H1 (cell line): ENCODE measurements around the gene ADSS1. TPM values are rescaled to one million over a fixed set of nuclear protein-coding genes. Genes with fewer than 3 reads are reported as not detected.

Experiments
- CTCF ChIA-PET: fragments of 300-600 bp; sonication (Branson Sonifier 250); formaldehyde crosslinking; loops from one replicate; lab custom pipeline; 2021; ENCODE audit not compliant: partially characterized antibody; lab: Charles Lee
- POLR2A ChIA-PET: fragments of 300-600 bp; sonication (Branson Sonifier 250); formaldehyde crosslinking; loops from one replicate; lab custom pipeline; 2021; ENCODE audit warnings: inconsistent platforms; ENCODE audit not compliant: partially characterized antibody; lab: Charles Lee
- DNase-seq, 2 experiments: peaks; one replicate each; pipeline versions ENCODE4 v3.0.0 to v3.0.0-alpha.2; 2010 to 2022; ENCODE audit warnings: low spot score in 2 of 2, low read depth in 1 of 2, mixed read lengths in 1 of 2
- FAIRE-seq: peaks from 2 replicates; lab custom pipeline; 2011; peaks lifted over from hg19 to GRCh38; lab: Jason Lieb, UNC
- H2AFZ ChIP-seq: 2 replicates; pipeline ENCODE4 v1.8.1; 2012; ENCODE audit warnings: low read length, inconsistent platforms
- H2AK5ac ChIP-seq: 2 replicates; pipeline ENCODE4 v1.6.1; 2013; ENCODE audit warnings: low read depth, low read length
- H2BK120ac ChIP-seq: replicated peaks from 2 replicates; pipeline ENCODE3; 2013; ENCODE audit warnings: low read depth, low read length, inconsistent platforms
- H2BK12ac ChIP-seq: 2 replicates; pipeline ENCODE4 v1.6.1; 2013; ENCODE audit warnings: low read depth, low read length
- H2BK15ac ChIP-seq: 2 replicates; pipeline ENCODE4 v1.6.1; 2013; ENCODE audit warnings: low read length
- H2BK20ac ChIP-seq: 2 replicates; pipeline ENCODE4 v1.6.1; 2013; ENCODE audit warnings: low read length
- H2BK5ac ChIP-seq: 2 replicates; pipeline ENCODE4 v1.6.1; 2013; ENCODE audit warnings: low read depth, low read length
- H3K14ac ChIP-seq: 2 replicates; pipeline ENCODE4 v1.6.1; 2013; ENCODE audit warnings: inconsistent platforms; ENCODE audit not compliant: insufficient read length
- H3K18ac ChIP-seq: 2 replicates; pipeline ENCODE4 v1.6.1; 2013; ENCODE audit warnings: low read length; ENCODE audit errors: extremely low read depth
- H3K23ac ChIP-seq: 2 replicates; pipeline ENCODE4 v1.6.1; 2013; ENCODE audit warnings: inconsistent platforms; ENCODE audit not compliant: insufficient read length
- H3K23me2 ChIP-seq: 2 replicates; pipeline ENCODE4 v1.6.1; 2013; ENCODE audit warnings: low read depth, low read length
- H3K27ac ChIP-seq: 2 replicates; pipeline ENCODE4 v1.6.1; 2011; ENCODE audit warnings: low read depth, low read length, inconsistent platforms
- H3K27me3 ChIP-seq, 4 experiments: replicated peaks in 1 of 4; 1 replicate in 1 of 4; 2 replicates in 3 of 4; pipeline versions ENCODE4 v1.6.1 to v1.8.1; 2011 to 2013; ENCODE audit warnings: low read length in 3 of 4, mild to moderate bottlenecking in 3 of 4, inconsistent platforms in 2 of 4, mixed read lengths in 2 of 4, moderate library complexity in 1 of 4; ENCODE audit not compliant: control insufficient read depth in 3 of 4, insufficient read depth in 3 of 4; ENCODE audit errors: extremely low read depth in 1 of 4
- H3K36me3 ChIP-seq, 4 experiments: 2 replicates each; pipeline versions ENCODE4 v1.6.1 to v1.8.1; 2011 to 2013; ENCODE audit warnings: mild to moderate bottlenecking in 4 of 4, low read length in 3 of 4, moderate library complexity in 2 of 4, control low read depth in 1 of 4, inconsistent platforms in 1 of 4; ENCODE audit not compliant: insufficient read depth in 4 of 4, control insufficient read depth in 2 of 4
- H3K4ac ChIP-seq: replicated peaks from 2 replicates; pipeline ENCODE3; 2013; ENCODE audit warnings: low read length, low read depth, mixed read lengths, inconsistent platforms; ENCODE audit not compliant: insufficient read length
- H3K4me1 ChIP-seq, 4 experiments: replicated peaks in 1 of 4; 1 replicate in 1 of 4; 2 replicates in 3 of 4; pipeline versions ENCODE4 v1.6.1 to v1.8.1; 2011 to 2013; ENCODE audit warnings: low read length in 3 of 4, inconsistent platforms in 2 of 4, mixed read lengths in 1 of 4; ENCODE audit not compliant: insufficient read depth in 4 of 4, control insufficient read depth in 3 of 4
- H3K4me2 ChIP-seq, 2 experiments: 2 replicates each; pipeline versions ENCODE4 v1.6.1 to v1.8.1; 2011 to 2013; ENCODE audit warnings: low read depth in 2 of 2, low read length in 2 of 2, control low read depth in 1 of 2, inconsistent platforms in 1 of 2, mild to moderate bottlenecking in 1 of 2; ENCODE audit not compliant: insufficient read depth in 1 of 2
- H3K4me3 ChIP-seq, 4 experiments: fragments of 200-600, 300-600 bp in 1 of 4; sonication (generic), shearing (Covaris generic), sonication (Bioruptor Twin) in 1 of 4; 2 replicates each; pipeline versions ENCODE4 v1.5.1 to v1.8.1; 2011 to 2016; ENCODE audit warnings: low read length in 4 of 4, low read depth in 3 of 4, control low read depth in 2 of 4, inconsistent platforms in 2 of 4, mild to moderate bottlenecking in 2 of 4, mixed read lengths in 1 of 4, moderate library complexity in 1 of 4; ENCODE audit not compliant: insufficient read depth in 2 of 4; ENCODE audit errors: extremely low read depth in 1 of 4
- H3K56ac ChIP-seq: replicated peaks from 2 replicates; pipeline ENCODE3; 2013; ENCODE audit warnings: low read depth, mild to moderate bottlenecking, mixed read lengths, low read length, inconsistent platforms; ENCODE audit not compliant: insufficient read length
- H3K79me1 ChIP-seq: 2 replicates; pipeline ENCODE4 v1.6.1; 2013; ENCODE audit warnings: low read depth, low read length, control low read depth
- H3K79me2 ChIP-seq, 2 experiments: 2 replicates each; pipeline versions ENCODE4 v1.6.1 to v1.8.1; 2012 to 2013; ENCODE audit warnings: low read length in 2 of 2, mild to moderate bottlenecking in 2 of 2, inconsistent platforms in 1 of 2; ENCODE audit not compliant: insufficient read depth in 2 of 2, control insufficient read depth in 1 of 2
- H3K9ac ChIP-seq, 4 experiments: replicated peaks in 1 of 4; 1 replicate in 1 of 4; 2 replicates in 3 of 4; pipeline versions ENCODE4 v1.6.1 to v1.8.1; 2011 to 2013; ENCODE audit warnings: low read depth in 3 of 4, low read length in 3 of 4, control low read depth in 2 of 4, mild to moderate bottlenecking in 2 of 4, moderate library complexity in 2 of 4, inconsistent platforms in 1 of 4; ENCODE audit errors: extremely low read depth in 1 of 4
- H3K9me3 ChIP-seq, 2 experiments: 2 replicates each; pipeline versions ENCODE4 v1.6.1 to v1.8.1; 2012 to 2013; ENCODE audit warnings: mild to moderate bottlenecking in 2 of 2, moderate library complexity in 2 of 2, control low read depth in 1 of 2, inconsistent platforms in 1 of 2, low read depth in 1 of 2, low read length in 1 of 2, mixed read lengths in 1 of 2; ENCODE audit not compliant: insufficient read depth in 2 of 2
- H4K20me1 ChIP-seq, 2 experiments: replicated peaks in 1 of 2; 2 replicates each; pipeline versions ENCODE3 to v1.8.1; 2011 to 2013; ENCODE audit warnings: inconsistent platforms in 2 of 2, low read length in 2 of 2, mild to moderate bottlenecking in 1 of 2; ENCODE audit not compliant: insufficient read depth in 2 of 2, control insufficient read depth in 1 of 2
- H4K5ac ChIP-seq: 2 replicates; pipeline ENCODE4 v1.6.1; 2013; ENCODE audit warnings: low read length, low read depth, mixed read lengths, inconsistent platforms; ENCODE audit not compliant: insufficient read length
- H4K8ac ChIP-seq: 2 replicates; pipeline ENCODE4 v1.8.0; 2013; ENCODE audit warnings: mild to moderate bottlenecking, moderate library complexity, low read length, inconsistent platforms; ENCODE audit not compliant: insufficient read depth; ENCODE audit errors: extremely low read depth
- H4K91ac ChIP-seq: replicated peaks from 2 replicates; pipeline ENCODE3; 2013; ENCODE audit warnings: low read length, mixed read lengths, inconsistent platforms; ENCODE audit not compliant: insufficient read length
- ATF2 ChIP-seq: IDR thresholded peaks from 2 replicates; pipeline ENCODE4 v1.6.1; 2012; ENCODE audit warnings: low read length, inconsistent platforms
- ATF3 ChIP-seq: IDR thresholded peaks from 2 replicates; pipeline ENCODE4 v1.6.1; 2011; ENCODE audit warnings: low read depth, mild to moderate bottlenecking, low read length; ENCODE audit not compliant: insufficient read depth
- BACH1 ChIP-seq: IDR thresholded peaks from 2 replicates; pipeline ENCODE4 v1.6.1; 2012; ENCODE audit warnings: low read length, improper control_type of control experiment
- CBX5 ChIP-seq: fragments of 300-800, 300-1000 bp; sonication (generic); IDR thresholded peaks from 2 replicates; pipeline ENCODE4 v1.7.1; 2016; ENCODE audit warnings: antibody characterized with exemption, low read length, low read depth
- CBX8 ChIP-seq: fragments of 300-800, 300-1000 bp; sonication (generic); IDR thresholded peaks from 2 replicates; pipeline ENCODE4 v1.7.1; 2016; ENCODE audit warnings: low read depth, low read length, borderline replicate concordance
- EGR1 ChIP-seq: IDR thresholded peaks from 2 replicates; pipeline ENCODE4 v1.6.1; 2011; ENCODE audit warnings: low read depth, low read length, borderline replicate concordance
- HDAC2 ChIP-seq, 2 experiments: fragments of 300-600 bp in 1 of 2; sonication (generic) in 1 of 2; IDR thresholded peaks; 2 replicates each; pipeline ENCODE4 v1.6.1; 2011 to 2012; ENCODE audit warnings: low read depth in 2 of 2, low read length in 2 of 2, mild to moderate bottlenecking in 2 of 2, moderate library complexity in 2 of 2, borderline replicate concordance in 1 of 2, inconsistent platforms in 1 of 2
- KDM1A ChIP-seq: fragments of 200-600, 300-600 bp; sonication (generic); IDR thresholded peaks from 2 replicates; pipeline ENCODE4 v1.7.1; 2016; ENCODE audit warnings: mild to moderate bottlenecking, low read length, borderline replicate concordance
- MAFK ChIP-seq: IDR thresholded peaks from 2 replicates; pipeline ENCODE4 v1.6.1; 2012; ENCODE audit warnings: low read depth, mild to moderate bottlenecking, improper control_type of control experiment, low read length
- TEAD4 ChIP-seq: IDR thresholded peaks from 2 replicates; pipeline ENCODE4 v1.6.1; 2012; ENCODE audit warnings: low read depth, low read length, inconsistent platforms, mixed read lengths
- WGBS, 2 experiments: shearing (Covaris generic) in 1 of 2; methylation state at CpG; one replicate each; pipeline versions ENCODE4 v1.1.6 to v1.1.7; 2013 to 2015; ENCODE audit warnings: low lambda C conversion rate in 2 of 2, mixed read lengths in 2 of 2, inconsistent platforms in 1 of 2, low coverage in 1 of 2, missing lambda C conversion rate in 1 of 2; ENCODE audit not compliant: insufficient replicate concordance in 2 of 2, insufficient coverage in 1 of 2, insufficient read length in 1 of 2; ENCODE audit errors: extremely low coverage in 1 of 2, missing lambda C conversion rate in 1 of 2; 5-methylcytosine and 5-hydroxymethylcytosine counted together
- polyA plus RNA-seq, 7 experiments: library from polyadenylated mRNA; depleted of rRNA in 3 of 7; stranded (reverse) in 5 of 7; unstranded in 2 of 7; fragments of >200 nt in 5 of 7; fragments of 200-250 nt in 2 of 7; gene quantifications; 1 replicate in 5 of 7; 2 replicates in 1 of 7; 4 replicates in 1 of 7; pipeline versions ENCODE4 v1.2.1 to v1.2.3, GENCODE V29; 2011 to 2013; ENCODE audit warnings: missing spikeins in 2 of 7, mixed read lengths in 2 of 7
- total RNA-seq: library from RNA; stranded (reverse); fragmentation: NEBNext Ultra II Directional; extraction: Animal tissue kit (Norgen Biotek cat#: 25700); gene quantifications from 2 replicates; pipeline ENCODE4 v1.2.1, GENCODE V29; 2021

ADSS1 gene
- total and polyA plus RNA-seq, 2 of the 8 experiments (the other 6 are each of a cell fraction or from before 2014, with no cell fraction given), result 7.1 to 7.9 TPM

- H3K9ac ChIP-seq, result no peak overlapping the region
- TF ChIP-seq EGR1 (no peak), BACH1 (no peak), CBX8 (no peak), CBX5 (no peak), ATF3 (no peak), KDM1A (no peak), HDAC2 (IDR thresholded peaks at IDR 0.05; ENCODE audit: borderline replicate concordance in 1 of 2, low read depth in 2 of 2, low read length in 2 of 2) (no peak), ATF2 (no peak), MAFK (no peak), TEAD4 (no peak)
- H2BK15ac ChIP-seq, result no peak overlapping the region
- POLR2A ChIA-PET, result interaction anchor here (1.2 to 1.4 kb wide), 3 partner anchors 9 to 12 kb away, joined by 3 to 5 read pairs (median 4); no protein-coding TSS in a partner anchor
- peaks cover 11 to 17% of the 10 kb centered on the region in 2 experiments; a peak in 2 of 4 replicates for H3K9me3 ChIP-seq
- DNase-seq (no peak), FAIRE-seq (no peak)
- no peak overlapping the region for H2BK12ac ChIP-seq
- no peaks in the 10 kb centered on the region for H3K23me2 ChIP-seq
- H3K56ac ChIP-seq, result no peak overlapping the region
- H3K4me1 ChIP-seq, result no peaks in the 10 kb centered on the region
- H3K4me2 ChIP-seq, result no peak overlapping the region
- no peak overlapping the region for H2BK5ac ChIP-seq
- no peak overlapping the region for H3K23ac ChIP-seq
- no peak overlapping the region for H2BK20ac ChIP-seq
- H4K8ac ChIP-seq, result no peak overlapping the region; the same call in 1 of the 2 replicates
- H3K27me3 ChIP-seq, result no peaks in the 10 kb centered on the region
- H3K14ac ChIP-seq, result no peak overlapping the region
- no peak overlapping the region for H3K4me3 ChIP-seq
- H3K27ac ChIP-seq, result no peak overlapping the region
- no peak overlapping the region for H2AFZ ChIP-seq
- no peak overlapping the region for H3K18ac ChIP-seq
- no peak overlapping the region for H2AK5ac ChIP-seq
- H3K36me3 ChIP-seq, result peaks cover 0 to 27% (median 12%) of the 10 kb centered on the region in 4 experiments; a peak in 7 of 8 replicates
- H3K4ac ChIP-seq, result no peak overlapping the region
- no peak overlapping the region for H4K91ac ChIP-seq
- H3K79me1 ChIP-seq, result no peaks in the 10 kb centered on the region
- no peak overlapping the region for H2BK120ac ChIP-seq
- H3K79me2 ChIP-seq, result no peaks in the 10 kb centered on the region
- H4K5ac ChIP-seq, result no peak overlapping the region
- CTCF ChIA-PET, result interaction anchor here (1.0 to 1.2 kb wide), 5 partner anchors 8 to 133 kb away, joined by 3 to 4 read pairs (median 3); no protein-coding TSS in a partner anchor
- 94% methylated on average over 13 of the region's 13 CpGs; no CpG with 5 or more reads in 1 of the 2 experiments for WGBS, 2 experiments
- H4K20me1 ChIP-seq, result peaks cover 5 to 25% of the 10 kb centered on the region in 2 experiments
Observed at GRCh38 chr14:104775073-104775489, 51.1 kb downstream of the ADSS1 start.
